Measurements from ENCODE around the gene IQCE.

GRCh38 chr7:2628891-2629290, 70.1 kb downstream of the IQCE start:
- no peak for TF ChIP-seq CTCF (conservative IDR thresholded peaks at IDR 0.05 in 1 of 2, IDR thresholded peaks at IDR 0.05 in 1 of 2; ENCODE audit: low read depth in 1 of 2, low read length in 2 of 2)
- TF ChIP-seq EZH2 (IDR thresholded peaks at IDR 0.05; ENCODE audit: low read length, missing control alignments), result no peak
